Dedifferentiated amniotic fluid mesenchymal stem cell (primary cell): Measurements from ENCODE around the gene PLXNA4.
"Not testable (repeated sequence)": the region's sequence is repeated elsewhere in the genome, so short reads cannot be mapped to it uniquely, and the experiment has no call there.

Experiments used
- DNase-seq: peaks from one replicate; pipeline ENCODE4 v3.0.0-alpha.2; 2016; ENCODE audit errors: extremely low spot score

PLXNA4 gene

DNA sequence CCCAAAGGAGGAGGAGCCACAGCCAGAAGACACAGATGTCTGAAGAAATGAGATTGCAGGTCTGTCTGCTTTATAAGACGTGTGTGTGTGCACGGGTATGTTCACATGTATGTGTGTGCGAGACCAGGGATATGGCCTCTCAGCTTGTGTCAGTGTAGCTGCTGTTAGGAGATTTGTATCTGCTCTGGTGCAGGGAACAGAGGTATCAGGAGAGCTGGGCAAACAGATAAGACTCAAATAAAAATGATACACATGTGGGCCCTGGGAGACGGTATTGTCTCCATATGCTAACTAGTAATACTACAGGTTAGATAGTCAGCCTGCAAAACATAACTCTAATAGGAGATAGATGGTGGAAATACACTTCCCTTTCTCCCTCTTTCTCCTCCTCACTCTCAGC lies 161.0 kb downstream of the PLXNA4 start:
- no peak for DNase-seq

DNA sequence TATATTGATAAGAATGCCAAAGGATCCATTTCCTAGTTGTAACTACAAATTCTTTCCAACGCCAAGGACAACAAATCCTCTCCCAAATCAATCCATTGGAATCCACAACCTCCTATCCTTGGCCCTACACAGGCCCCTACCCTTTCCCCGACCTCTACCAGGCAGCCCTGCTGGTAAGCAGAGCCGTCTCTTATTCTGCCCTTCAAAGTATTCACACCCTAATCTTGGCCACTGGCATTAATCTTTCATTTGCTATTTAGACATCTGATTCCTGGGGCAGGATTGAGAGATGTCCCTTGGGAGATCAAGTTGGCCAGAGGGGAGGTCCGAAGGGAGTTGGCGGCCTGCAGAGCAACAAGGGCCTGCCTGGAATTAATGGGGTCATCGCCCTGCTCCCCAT lies 161.4 kb downstream of the PLXNA4 start:
- no peak for DNase-seq

DNA sequence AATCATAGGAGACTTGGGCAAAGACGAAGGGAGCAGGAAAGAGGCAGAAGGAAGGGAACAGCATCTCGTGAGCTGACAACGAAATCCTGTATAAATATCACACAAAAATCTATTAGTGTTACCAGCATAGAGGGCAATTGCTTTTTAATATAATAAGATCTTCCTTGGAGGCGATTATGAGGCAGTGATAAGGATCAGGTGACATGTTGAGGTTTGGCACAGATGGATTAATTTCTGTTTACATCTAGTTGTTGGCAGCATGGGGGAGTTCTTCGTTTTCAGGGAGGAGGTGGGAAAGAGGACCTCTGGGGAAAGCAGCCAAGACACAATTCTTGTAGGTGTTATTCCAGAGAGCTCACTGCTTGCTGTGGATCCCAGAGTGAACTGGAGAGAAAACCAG lies 163.8 kb downstream of the PLXNA4 start:
- no peak for DNase-seq

DNA sequence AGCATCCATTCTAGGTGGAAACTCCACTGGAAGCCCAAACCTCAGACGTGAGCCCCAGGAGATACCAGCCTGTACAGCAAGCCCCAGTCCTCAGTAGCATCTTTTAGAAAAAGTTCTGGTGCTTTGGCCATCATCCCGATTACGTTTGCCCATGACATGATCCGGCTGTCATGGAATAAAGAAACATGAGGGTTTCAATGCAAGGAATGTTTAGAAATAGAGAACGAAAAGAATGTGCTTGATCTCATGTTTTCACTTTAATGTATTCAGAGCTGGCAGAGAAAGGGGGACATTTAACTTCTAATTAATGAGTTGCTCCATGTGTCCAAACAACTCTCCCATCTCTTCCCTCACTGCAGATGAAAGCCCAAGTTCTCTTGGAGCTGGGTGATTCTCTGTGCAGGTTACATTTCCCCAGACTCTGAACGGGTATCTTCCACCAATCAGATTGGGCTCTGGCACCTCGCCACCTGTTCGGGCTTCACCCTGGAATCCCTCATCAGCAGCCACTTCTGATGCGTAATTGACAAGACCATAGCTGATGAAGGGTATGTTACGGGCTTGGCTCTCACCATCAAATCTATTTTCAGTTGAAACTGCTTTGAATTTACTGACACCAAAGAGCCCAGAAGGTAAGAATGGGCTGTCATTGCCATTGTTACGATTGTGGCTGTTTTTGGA lies 165.3 kb downstream of the PLXNA4 start:
- DNase-seq = no peak

DNA sequence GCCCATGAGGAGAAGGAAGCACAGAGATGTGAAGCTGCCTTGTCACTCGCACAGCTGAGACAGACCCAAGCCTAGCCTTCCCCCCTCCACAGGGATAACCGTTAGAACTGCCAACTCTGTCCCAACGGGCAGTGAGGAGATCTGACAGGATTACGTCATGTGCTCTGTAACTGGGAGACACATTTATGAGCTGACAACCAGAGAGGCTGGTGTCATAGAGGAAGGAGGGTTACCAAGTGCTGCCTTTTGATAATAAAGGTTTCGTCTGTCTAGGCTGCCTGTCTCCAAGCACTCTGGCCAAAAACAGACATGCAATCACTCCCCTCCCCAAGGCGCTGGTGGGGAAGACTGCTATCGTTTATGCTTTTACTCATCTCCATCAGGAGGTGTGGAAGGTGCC lies 165.9 kb downstream of the PLXNA4 start:
- no peak for DNase-seq

DNA sequence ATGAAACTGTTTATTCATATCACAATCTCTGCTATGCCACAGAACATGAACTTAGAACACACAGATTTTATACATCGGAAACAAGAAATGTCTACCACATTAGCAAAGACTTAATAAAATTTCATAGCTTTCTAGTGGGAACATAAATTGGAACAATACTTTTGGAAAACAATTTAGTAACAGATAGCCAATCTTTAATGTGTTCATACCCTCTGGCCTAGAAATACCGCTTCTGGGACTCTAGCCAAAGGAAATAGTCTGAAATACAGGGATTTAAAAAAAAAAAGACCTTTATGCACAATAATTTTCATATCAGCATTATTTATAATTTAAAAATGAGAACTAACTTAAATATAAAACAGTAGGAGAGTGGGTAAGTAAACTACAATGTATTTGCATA lies 168.5 kb downstream of the PLXNA4 start:
- DNase-seq = no peak

DNA sequence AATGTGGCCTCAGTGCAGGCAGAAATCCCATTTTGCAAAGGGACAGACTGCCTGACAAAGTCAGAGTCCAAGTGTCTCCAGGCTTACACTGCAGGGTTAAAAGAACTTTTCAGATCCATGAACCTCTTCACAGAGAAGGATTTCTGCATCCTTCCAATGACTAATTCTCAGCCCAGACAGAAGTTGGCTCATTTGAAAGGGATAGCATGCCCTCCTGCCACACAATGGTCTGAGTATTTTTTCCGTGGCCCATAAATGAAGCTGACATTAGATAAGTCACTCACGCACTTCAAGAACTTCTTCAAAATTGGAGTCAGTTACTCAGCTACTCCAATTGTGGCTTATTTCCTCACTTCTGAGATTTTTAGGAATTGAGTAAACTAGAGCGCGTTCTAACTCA lies 170.2 kb downstream of the PLXNA4 start:
- DNase-seq = no peak

DNA sequence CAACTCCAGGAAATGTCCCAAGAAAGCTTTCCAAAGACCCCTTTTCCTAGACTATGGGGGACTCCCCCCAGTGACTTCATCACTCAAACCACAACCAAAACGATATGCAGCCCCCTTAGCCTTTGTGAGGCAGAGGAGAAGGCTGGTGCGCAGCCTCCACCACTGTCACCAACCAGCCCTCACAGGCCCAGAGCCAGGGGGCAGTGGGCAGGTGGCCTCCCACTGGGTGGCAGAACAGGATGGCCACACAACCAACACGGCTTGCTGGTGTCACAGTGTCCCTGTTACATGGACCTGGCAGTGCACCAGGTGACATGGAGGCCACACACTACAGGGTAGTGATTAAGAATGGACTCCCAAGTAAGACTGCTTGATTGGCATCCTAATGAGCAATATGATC lies 172.0 kb downstream of the PLXNA4 start:
- DNase-seq = no peak

DNA sequence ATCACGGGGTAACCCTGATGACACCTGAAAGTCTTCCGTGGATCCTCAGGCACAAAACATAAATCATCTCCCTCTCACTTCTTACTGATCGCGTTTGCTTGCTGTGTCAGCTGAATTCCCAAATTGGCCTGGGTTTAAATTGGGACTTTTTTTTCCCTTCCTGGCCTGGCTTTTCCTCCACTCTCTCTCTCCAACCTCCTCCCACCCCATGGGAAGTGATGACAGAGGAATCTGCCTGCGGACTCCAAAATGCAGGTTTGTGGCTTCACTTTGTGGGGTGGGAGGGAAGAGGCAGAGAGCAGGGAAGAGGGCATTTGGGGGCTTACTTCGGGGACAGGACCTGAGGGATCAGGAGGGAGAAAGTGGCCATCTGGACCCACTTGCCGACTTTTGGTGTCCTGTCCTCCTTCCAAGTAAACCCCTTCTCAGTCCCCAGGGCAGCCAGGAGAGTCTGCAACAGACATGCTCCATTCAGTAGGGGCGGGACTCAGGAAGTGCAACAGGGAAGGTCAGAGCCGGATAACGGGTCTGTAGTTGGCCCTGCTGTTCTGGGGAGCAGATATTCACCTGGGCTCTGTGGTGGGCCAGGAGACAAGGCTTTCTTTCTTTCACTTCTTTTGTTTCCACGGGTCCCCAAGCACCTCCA lies 172.7 kb downstream of the PLXNA4 start:
- DNase-seq = no peak

DNA sequence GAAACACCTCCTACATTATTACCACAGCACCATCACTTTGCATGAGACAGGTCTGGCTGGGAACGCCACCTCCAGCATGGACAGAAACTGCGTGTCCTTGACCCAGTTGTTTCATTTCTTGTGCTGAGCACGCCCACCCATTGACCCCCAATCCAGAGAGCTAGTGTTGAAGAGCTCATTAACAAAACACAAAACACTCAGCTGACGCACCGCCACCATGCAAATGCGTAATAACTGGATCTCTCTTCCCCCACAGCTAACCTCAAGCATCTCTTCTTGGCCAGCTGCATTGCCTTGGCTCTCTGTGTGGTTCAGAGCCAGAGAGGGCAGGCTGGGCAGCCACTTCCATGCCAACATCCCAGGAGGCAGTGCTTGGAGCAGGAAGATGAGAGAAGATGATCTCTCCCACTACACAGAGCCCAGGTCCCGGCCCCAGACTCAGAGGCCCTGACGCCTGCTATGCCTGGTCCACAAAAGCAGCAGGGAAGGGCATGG lies 173.5 kb downstream of the PLXNA4 start:
- no peak for DNase-seq

DNA sequence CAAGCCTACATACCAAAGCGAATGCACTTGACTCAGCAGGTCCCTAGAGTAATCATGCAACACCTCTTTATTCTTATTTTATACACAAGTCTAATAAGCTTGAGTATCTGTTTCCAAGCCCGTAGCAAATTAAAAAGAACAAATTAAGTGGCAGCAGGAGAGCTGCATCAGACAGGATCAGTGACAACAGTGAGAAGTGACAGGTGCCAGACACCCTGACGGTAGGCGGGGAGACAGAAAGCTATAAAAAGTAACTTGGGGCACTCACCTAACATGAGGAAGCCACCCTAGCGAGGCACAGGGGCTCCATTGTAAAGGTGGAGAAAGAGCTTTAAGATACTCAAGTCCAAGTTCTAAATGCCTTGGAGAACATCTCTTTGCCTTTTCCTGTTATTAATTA lies 174.2 kb downstream of the PLXNA4 start:
- no peak for DNase-seq

DNA sequence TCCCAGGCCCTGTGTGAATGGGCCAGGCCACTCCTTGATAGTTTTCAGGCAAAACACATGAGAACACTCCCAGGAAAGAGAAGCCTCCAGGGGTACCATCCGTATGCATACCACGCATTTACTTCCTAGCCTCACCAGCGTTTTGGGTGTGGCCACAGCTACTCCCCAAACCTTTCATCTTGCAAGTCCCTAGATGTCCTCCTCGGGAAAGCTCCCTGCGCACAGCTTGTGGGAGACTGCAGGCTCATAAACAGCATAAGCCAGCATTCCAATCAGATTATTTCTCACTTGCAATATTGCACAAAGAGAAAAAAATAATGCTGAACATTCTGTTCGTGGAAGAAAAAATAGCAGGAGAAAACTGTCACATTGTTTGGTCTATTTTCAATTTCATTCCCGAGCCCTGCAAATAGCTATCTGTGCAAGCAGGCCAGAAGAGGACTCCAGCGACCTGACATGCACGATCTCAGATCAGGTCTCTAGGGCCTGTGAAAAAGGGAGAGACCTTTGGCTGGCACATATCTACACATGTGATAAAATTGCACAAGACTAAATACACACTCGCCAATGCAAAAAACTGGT lies 175.6 kb downstream of the PLXNA4 start:
- no peak for DNase-seq

DNA sequence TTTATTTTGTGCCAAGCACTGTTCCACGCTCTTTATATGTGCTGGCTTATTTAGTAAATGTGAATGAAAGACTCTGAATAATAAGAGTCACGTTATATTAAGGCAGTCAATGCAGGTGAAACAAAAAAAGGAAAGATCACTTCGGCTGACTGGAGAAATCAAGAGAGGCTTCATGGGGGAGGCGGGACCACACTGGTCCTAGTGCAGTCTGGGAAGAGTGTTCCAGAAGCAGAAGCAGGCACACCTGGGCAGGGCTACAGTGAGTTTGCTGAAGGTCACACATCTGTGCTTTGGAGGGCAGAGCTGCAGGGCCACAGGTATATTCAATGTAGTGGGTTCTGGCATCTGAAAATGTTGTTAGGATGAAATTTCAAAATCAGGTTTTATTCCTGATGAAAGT lies 176.9 kb downstream of the PLXNA4 start:
- no peak for DNase-seq

DNA sequence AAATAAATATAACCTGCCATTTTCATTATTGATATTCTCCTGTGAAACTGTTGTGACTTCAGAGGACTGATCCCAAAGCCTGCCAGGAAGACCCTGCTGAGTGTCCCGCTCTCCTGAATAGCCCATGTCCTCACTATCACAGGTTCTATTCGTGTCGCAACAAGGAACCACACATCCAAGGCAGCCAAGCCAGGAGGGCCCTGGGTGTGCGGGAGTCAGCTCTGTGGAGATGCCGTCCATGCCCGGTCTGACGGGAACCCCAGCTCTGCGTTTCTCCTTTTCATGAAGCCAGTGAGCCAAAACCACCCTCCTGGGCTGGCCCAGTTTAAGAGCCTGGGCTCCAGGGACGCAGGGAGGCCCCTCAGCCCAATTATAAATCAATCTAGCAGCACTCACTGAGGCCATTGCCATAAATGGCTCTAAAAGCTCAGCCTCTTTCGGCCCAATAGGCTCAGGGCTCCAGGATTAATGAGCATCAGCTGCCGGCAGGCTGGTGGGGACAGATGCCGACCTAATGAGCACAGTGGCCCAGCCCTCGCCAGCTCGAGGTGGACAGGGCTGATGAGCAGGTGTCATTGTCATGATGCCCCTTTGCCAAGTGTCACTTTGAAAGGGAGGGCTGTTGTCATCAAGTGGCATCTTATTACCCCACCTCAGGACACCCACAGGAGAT lies 177.9 kb downstream of the PLXNA4 start:
- DNase-seq = no peak

DNA sequence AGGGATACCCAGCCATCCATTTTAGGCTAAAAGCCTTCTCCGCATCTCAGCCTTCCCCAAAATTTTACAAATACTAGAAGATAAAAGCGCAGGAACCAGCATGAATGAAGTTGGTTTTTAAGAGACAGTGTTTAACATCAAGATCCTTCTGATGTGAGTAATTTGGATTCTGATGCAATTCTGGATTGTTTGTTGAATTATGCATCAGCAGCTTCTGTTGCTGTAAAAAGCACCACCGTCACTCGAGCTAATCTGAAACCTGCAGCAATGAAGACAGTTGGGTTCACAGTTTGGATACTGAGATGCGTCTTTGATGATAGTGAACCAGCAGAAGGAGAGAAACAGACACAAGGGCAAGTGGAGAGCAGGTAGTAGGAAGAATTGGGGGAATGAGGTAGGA lies 179.2 kb downstream of the PLXNA4 start:
- DNase-seq = no peak

DNA sequence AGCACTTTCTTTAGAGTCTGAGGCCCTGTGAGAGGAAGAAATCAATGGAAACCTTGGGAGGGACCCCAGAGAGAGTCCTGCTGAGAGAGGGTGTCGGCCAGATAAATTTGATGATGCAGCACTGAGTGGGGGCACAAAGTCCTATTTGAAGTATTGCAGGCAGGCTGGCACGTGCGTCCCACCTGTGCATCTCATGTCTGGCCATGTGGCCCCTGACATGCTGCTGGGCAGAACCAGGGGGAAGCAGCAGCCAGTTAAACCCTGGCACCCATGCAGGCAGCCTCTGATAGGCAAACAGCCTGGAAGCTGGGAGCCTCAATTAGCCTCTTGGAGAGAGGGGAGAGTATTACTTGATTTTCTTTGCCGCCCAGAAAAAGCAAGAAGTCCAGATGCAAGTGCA lies 180.9 kb downstream of the PLXNA4 start:
- no peak for DNase-seq

DNA sequence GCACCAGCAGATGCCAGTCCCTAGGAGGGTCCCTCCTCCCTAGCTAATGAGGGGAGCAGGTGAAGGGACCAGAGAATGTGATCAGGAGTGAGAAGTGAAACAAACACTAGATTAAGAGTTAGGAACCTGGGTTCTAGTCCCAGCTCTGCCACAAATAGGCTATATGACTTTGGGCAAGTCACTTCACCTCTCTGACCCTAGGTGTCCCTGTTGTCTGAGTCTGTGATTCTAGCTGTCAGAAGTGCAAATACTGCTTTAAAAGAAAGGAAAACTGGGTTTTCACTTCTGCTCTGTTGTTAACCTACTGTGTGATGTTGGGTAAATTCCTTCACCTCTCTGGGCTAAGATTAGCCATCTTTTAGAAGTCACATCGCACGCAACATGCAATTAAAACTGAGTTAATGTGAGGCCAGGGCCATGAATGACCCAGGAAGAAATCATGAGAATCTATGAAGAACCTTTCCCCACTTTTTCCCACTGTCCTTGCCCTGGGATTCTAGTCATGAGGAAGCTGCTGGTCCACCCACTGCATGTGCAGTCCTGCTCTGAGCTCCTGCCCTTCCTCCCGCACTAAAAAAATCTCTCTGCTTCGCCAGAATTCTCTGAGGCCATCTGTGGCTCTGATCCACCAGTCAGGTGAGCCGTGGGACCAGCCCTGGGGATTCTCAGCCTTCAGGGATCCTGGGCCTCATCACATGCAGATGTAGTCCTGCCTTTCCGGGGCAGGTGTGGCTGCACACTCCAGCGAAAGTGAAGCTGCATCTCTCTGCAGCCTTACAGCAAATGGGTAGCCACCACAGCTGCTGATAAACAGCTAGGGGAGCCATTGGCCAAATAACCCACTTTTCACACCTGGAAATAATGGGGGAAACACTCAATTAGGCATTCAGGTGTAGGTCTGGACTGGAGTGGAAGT lies 181.7 kb downstream of the PLXNA4 start:
- no peak for DNase-seq

DNA sequence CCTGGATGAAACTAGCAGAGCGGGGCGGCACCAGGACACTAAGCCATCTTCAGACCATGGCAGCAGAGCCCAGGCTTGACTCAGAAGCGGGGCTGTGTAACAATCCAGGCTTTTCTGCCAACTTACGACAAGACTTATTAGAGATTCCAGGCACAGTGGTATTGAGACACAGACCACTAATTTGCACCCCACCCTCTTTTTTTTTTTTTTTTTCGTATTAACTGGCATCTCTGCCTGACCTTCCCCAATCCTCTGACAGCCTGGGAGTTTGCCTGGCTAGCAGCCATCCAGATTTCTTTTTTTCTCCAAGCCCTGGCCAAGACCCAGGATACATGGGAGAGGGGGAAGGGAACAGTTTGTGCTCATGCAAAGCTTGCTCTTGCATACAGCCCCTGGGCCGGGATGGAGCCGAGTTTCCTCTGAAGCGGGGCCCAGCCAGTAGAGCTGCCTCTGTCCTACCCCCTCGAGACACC lies 182.4 kb downstream of the PLXNA4 start:
- no peak for DNase-seq

DNA sequence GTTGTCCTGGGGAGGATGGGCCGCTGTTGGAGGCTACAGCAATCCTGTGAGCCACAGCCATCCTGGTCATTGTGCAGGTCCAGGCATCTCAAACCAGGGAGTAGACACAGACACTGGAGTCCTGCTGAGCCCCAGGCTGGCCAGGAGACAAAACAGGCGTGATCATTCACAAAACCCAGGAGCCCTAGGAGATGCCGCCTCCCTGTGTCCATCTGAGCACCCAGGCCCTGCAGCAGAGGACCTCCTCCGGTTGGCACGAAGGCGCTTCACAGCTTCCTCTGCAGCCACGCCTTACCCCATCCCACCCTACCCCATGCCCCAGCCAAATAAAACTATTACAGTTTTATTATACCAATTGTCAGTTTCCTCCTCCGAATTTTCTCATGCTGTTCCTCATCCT lies 183.6 kb downstream of the PLXNA4 start:
- DNase-seq = no peak

DNA sequence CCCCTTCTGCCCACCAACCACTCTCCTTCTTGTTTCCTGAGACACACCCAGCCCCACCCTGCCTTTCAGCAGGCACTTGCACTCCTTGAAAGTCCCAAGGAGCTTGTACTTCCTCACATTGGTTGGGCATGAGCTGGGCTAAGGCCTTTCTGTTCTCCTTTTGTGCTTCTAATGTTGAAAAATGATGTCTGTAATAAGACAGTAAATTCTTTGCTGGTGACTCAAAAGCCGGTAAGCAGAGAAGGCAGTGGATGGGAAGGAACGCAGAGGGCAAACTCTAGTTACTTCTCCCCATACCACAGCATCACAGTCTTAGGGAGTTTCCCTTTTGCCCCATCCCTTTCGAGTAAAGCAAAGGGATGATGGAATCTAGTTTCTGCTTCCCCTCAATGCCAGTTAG lies 185.6 kb downstream of the PLXNA4 start:
- no peak for DNase-seq

DNA sequence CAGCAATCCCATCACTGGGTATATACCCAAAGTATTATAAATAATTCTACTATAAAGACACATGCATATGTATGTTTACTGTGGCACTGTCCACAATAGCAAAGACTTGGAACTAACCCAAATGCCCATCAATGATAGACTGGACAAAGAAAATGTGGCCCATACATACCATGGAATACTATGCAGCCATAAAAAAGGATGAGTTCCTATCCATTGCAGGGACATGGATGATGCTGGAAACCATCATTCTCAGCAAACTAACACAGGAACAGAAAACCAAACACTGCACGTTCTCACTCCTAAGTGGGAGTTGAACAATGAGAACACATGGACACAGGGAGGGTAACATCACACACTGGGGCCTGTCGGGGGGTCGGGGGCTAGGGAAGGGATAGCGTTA lies 186.2 kb downstream of the PLXNA4 start:
- DNase-seq = not testable (repeated sequence)

DNA sequence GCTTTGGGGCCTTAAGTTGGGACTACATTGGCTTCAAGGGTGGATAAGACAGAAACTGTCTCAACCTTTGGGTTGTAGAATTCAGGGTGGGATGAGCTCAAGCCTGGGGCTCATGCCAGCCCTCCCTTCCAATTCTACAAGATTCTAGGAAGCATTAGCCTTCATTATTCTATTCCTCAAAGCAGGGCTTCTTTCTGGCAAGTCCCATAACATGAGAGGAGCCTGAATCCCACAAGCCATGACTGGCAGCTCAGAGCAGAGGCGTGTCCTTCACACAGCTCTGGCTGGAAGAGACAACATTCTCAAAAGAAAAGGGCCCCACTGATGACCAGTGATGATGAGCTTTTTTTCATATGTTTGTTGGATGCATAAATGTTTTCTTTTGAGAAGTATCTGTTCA lies 187.6 kb downstream of the PLXNA4 start:
- DNase-seq = no peak
